ENCODE data around the gene ARHGAP12. TPM values are rescaled to one million over a fixed set of nuclear protein-coding genes. Genes with fewer than 3 reads are reported as not detected.

Gene ARHGAP12
- total RNA-seq, 2 experiments from 2014 or later: 11.8 to 14.5 TPM

DNA sequence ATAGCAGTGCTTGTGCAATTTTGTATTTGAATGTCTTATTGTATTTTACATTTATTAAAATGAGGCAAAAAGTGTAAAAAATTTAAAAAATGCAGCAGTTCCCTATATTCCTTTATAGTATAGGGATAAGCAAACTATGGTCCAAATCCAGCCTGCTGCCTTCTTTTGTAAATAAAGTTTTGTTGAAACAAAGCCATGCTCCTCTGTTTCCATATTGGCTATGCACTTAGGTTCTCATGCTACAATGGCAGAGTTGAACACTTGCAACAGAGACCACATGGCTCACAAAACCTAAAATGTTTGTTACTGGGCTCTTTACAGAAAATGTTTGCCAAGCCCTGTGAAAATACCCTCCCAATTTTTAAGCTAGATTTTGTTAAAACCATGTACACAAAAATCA is 50.1 kb downstream of the ARHGAP12 start:
- H3K4me2 ChIP-seq (ENCODE audit: low read length): no peak overlapping the region
- H2AFZ ChIP-seq (ENCODE audit: low read length): no peak overlapping the region
- 0 out of 2 replicates have a peak, but pooled peaks cover 5% of the 10 kb centered on the region for H4K20me1 ChIP-seq (ENCODE audit: insufficient read depth, low read length)
- H3K36me3 ChIP-seq (ENCODE audit: insufficient read depth, low read length): no peaks in the 10 kb centered on the region
- no peak overlapping the region for H3K27ac ChIP-seq (ENCODE audit: low read depth, low read length, poor library complexity, severe bottlenecking)
- H3K4me3 ChIP-seq (ENCODE audit: low read depth, low read length, poor library complexity, severe bottlenecking): no peak overlapping the region
- TF ChIP-seq, protein P1, sequence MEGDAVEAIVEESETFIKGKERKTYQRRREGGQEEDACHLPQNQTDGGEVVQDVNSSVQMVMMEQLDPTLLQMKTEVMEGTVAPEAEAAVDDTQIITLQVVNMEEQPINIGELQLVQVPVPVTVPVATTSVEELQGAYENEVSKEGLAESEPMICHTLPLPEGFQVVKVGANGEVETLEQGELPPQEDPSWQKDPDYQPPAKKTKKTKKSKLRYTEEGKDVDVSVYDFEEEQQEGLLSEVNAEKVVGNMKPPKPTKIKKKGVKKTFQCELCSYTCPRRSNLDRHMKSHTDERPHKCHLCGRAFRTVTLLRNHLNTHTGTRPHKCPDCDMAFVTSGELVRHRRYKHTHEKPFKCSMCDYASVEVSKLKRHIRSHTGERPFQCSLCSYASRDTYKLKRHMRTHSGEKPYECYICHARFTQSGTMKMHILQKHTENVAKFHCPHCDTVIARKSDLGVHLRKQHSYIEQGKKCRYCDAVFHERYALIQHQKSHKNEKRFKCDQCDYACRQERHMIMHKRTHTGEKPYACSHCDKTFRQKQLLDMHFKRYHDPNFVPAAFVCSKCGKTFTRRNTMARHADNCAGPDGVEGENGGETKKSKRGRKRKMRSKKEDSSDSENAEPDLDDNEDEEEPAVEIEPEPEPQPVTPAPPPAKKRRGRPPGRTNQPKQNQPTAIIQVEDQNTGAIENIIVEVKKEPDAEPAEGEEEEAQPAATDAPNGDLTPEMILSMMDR (conservative IDR thresholded peaks at IDR 0.05; ENCODE audit: low read length): no peak
- no peak for TF ChIP-seq EZH2phosphoT487 (IDR thresholded peaks at IDR 0.05; ENCODE audit: borderline replicate concordance, low read depth, low read length)
- H3K9me3 ChIP-seq (ENCODE audit: low read length): no peaks in the 10 kb centered on the region
- DNase-seq (ENCODE audit: low spot score): no peak
- no peaks in the 10 kb centered on the region for H3K9me2 ChIP-seq (ENCODE audit: insufficient read depth, low read length)
- ChIA-PET POLR2A (interaction anchor here (0.7 kb wide), 1 partner anchor 51 kb away, joined by 5 read pairs; no protein-coding TSS in a partner anchor), CTCF (ENCODE audit: unreplicated experiment) (no interaction called here)
- H3K4me1 ChIP-seq (ENCODE audit: insufficient read depth, low read length, poor library complexity, severe bottlenecking): peaks cover 3% of the 10 kb centered on the region
- H3K79me2 ChIP-seq (ENCODE audit: insufficient read depth, low read depth, low read length): no peaks in the 10 kb centered on the region
- intact Hi-C loops (cut with micrococcal nuclease; ENCODE audit: unreplicated experiment): no loop called here
- BruUV-seq (replicated peaks): no TSS peak

DNA sequence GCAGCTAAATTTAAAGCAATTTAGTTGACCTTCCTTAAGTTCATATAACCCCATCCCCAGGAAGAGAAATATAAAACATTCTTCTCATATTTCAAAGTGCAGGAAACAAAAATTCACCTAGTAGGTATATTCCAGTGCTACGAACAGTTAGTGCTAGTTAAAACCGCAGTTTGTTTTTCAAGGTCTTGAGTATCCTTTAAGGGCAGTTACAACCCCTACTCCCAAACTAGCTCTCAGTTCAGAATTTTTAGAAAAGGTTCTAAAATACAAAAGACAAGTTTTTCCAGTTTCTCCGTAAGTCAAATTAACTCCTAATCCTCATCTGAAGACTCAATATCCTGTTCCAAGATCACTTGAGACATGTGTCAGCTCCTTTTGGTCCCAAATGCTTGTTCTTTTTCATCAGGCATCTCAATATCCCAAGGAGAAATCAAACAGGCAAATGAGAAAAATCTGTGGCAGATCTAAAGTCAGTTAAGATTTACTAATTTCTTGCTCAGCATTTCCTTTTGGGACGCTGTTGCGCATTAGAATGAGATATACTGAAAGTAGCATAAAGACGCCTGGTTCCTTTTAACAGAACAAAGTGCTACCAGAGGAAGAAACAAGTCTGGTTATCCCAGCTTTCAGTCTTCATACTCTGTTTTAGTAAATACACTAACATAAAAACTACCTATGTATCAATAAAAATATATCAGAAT is 51.8 kb downstream of the ARHGAP12 start:
- BruUV-seq (replicated peaks): no TSS peak
- TF ChIP-seq, protein P1 (conservative IDR thresholded peaks at IDR 0.05; ENCODE audit: low read length): no peak
- no peak for TF ChIP-seq EZH2phosphoT487 (IDR thresholded peaks at IDR 0.05; ENCODE audit: borderline replicate concordance, low read depth, low read length)
- Histone ChIP-seq H3K4me1 (ENCODE audit: insufficient read depth, low read length, poor library complexity, severe bottlenecking) (no peaks in the 10 kb centered on the region), H3K9me3 (ENCODE audit: low read length) (no peaks in the 10 kb centered on the region), H3K4me3 (ENCODE audit: low read depth, low read length, poor library complexity, severe bottlenecking) (no peak overlapping the region), H3K27ac (ENCODE audit: low read depth, low read length, poor library complexity, severe bottlenecking) (no peak overlapping the region), H3K36me3 (ENCODE audit: insufficient read depth, low read length) (no peaks in the 10 kb centered on the region), H3K9me2 (ENCODE audit: insufficient read depth, low read length) (no peaks in the 10 kb centered on the region), H2AFZ (ENCODE audit: low read length) (no peak overlapping the region), H3K4me2 (ENCODE audit: low read length) (no peak overlapping the region), H3K79me2 (ENCODE audit: insufficient read depth, low read depth, low read length) (no peaks in the 10 kb centered on the region), H4K20me1 (ENCODE audit: insufficient read depth, low read length) (peaks cover 11% of the 10 kb centered on the region; the same call in 1 of the 2 replicates)
- DNase-seq (ENCODE audit: low spot score): no peak
- CTCF ChIA-PET (ENCODE audit: unreplicated experiment): no interaction called here
- POLR2A ChIA-PET: no interaction called here
- intact Hi-C loops (cut with micrococcal nuclease; ENCODE audit: unreplicated experiment): no loop called here

DNA sequence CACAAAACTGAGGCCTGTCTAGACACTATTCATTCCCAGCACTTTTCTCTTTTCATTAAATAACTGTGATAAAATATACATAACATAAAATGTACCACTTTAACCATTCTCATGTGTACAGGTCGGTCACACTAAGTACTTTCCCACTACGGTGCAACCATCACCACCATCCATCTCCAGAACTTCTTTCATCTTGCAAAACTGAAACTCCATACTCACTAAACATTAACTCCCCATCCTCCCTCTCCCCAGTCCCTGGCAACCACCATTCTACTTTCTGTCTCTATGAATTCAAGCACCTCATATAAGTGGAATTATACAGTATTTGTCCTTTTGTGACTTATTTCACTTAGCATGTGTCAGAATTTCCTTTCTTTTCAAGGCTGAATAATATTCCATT is 53.0 kb downstream of the ARHGAP12 start:
- H3K4me2 ChIP-seq (ENCODE audit: low read length): no peak overlapping the region
- H3K27ac ChIP-seq (ENCODE audit: low read depth, low read length, poor library complexity, severe bottlenecking): no peak overlapping the region
- no peaks in the 10 kb centered on the region for H3K4me1 ChIP-seq (ENCODE audit: insufficient read depth, low read length, poor library complexity, severe bottlenecking)
- H3K36me3 ChIP-seq (ENCODE audit: insufficient read depth, low read length): no peaks in the 10 kb centered on the region
- TF ChIP-seq, protein P1 (conservative IDR thresholded peaks at IDR 0.05; ENCODE audit: low read length): no peak
- no peak for TF ChIP-seq EZH2phosphoT487 (IDR thresholded peaks at IDR 0.05; ENCODE audit: borderline replicate concordance, low read depth, low read length)
- no peak overlapping the region for H3K4me3 ChIP-seq (ENCODE audit: low read depth, low read length, poor library complexity, severe bottlenecking)
- H3K9me3 ChIP-seq (ENCODE audit: low read length): no peaks in the 10 kb centered on the region
- peaks cover 11% of the 10 kb centered on the region; the same call in 1 of the 2 replicates for H4K20me1 ChIP-seq (ENCODE audit: insufficient read depth, low read length)
- CTCF ChIA-PET (ENCODE audit: unreplicated experiment): no interaction called here
- H3K79me2 ChIP-seq (ENCODE audit: insufficient read depth, low read depth, low read length): no peaks in the 10 kb centered on the region
- DNase-seq (ENCODE audit: low spot score): no peak
- intact Hi-C loops (cut with micrococcal nuclease; ENCODE audit: unreplicated experiment): no loop called here
- no TSS peak for BruUV-seq (replicated peaks)
- H2AFZ ChIP-seq (ENCODE audit: low read length): no peak overlapping the region
- POLR2A ChIA-PET: no interaction called here
- no peaks in the 10 kb centered on the region for H3K9me2 ChIP-seq (ENCODE audit: insufficient read depth, low read length)

Measured in OCI-LY7 (cell line).